Activated CD8-positive, alpha-beta memory T cell treated with anti-CD3 and anti-CD28 coated beads, Interleukin-2, amount 50 U/mL, for 1 hour (primary cell): ENCODE measurements around the gene INPP4A.

ENCODE experiments used
- DNase-seq: peaks from one replicate; pipeline ENCODE4 v3.0.0-alpha.2; 2020; ENCODE audit errors: extremely low read depth

Gene INPP4A

GRCh38 chr2:98564541-98565132 lies 120.0 kb downstream of the INPP4A start:
- DNase-seq, result no peak

- DNase-seq, result no peak
These were observed 120.7 kb downstream of the INPP4A start for GRCh38 chr2:98565286-98565860.

DNA sequence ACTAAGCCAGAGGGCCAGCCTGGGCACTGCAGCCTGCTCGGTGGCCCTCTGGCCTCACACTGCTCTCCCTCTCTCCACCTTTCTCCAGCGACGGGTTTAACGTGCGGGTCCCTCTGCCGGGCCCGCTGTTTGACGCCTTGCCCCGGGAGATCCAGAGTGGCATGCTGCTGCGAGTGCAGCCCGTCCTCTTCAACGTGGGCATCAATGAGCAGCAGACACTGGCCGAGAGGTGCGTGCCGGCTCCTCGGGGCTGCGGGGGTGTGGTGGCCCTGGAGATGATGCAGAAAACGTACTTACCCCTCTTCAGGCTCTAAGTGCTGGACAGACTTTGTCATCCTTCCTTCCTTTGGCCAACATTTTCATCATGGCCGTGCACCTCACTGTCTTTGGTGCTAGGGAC lies 121.3 kb downstream of the INPP4A start:
- DNase-seq, result no peak

DNA sequence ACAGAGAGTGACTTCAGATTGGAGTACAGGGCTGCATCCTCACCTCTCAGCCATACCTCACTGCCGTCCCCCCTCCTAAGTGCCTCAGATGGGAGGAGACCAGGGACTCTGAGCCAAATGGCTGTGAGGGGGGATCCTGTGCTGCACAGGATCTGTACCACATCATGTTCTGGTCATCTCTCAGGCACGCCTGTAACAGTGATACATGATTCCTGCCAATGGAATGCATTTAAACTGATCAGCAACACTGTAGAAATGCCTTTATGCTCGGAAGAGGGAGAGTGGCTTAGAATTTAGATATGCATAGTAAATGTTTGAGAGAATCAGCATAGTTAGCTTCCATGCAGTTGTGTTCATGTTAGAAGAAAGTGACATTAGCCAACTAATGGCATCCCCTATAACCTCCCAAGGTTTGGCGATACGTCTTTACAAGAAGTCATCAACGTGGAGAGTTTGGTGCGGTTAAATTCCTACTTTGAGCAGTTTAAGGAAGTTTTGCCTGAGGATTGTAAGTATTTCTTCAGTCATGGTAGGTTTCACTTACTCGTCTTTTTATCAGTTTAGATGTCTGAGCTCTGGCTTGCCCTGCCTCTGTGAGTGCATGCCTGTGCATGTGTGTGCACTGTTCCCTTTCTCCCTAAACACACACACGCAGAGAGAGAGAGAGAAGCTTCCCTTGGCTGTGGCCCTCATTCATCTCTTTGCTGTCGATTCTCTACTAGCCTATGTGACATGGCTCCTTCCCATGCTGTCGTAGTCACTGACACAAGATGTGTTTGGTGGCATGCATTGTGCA lies 123.7 kb downstream of the INPP4A start:
- DNase-seq, result no peak

GRCh38 chr2:98569197-98569793 lies 124.6 kb downstream of the INPP4A start:
- DNase-seq, result peak; percentile 36

GRCh38 chr2:98569915-98570314 lies 125.3 kb downstream of the INPP4A start:
- no peak for DNase-seq

DNA sequence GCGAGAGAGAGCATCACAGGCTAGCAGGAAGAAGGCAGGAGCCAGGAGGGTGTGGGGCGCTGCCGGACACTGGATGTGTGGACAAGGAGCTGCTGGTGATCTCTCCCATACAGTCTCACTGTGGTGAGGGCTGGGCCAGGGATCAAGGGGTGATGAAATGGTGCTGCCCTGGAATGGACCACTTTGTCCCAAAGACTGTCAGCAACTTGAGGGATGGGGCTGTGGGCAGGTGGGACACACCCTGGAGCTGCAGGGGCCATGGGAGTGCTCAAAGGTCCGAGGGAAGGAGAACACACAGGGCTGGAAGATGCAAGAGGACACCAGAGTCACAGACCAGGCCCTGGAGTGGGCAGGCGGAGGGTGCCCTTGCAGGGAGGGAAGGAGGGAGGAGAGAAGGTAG lies 125.7 kb downstream of the INPP4A start:
- DNase-seq, result no peak

DNA sequence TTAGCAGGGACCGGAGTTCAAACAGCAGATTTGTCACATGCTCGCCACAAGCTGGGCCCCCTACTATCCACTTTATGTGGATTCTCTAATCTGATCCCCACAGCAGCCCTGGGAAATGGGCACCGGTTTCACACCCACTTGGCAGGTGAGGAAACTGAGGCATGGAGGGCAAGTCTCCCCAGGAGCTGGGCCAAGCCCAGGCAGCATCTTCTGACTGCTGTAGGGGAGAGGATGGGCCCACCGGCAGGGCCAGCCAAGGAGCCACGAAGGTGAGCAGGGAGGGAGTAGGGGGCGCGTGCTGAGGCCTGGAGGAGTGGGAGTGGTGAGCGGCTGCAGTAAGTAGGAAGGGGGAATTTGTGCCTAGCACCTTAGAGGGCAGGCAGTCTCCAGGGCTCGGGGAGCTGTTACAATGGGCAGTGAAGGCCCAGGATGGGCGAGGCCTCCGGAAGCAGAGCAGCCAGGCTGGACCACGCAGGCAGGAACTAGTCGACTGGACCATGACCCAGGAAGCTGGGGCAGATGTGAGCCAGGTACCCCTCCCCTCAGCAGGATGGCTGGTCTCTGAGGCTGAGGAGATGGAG lies 126.6 kb downstream of the INPP4A start:
- no peak for DNase-seq

DNA sequence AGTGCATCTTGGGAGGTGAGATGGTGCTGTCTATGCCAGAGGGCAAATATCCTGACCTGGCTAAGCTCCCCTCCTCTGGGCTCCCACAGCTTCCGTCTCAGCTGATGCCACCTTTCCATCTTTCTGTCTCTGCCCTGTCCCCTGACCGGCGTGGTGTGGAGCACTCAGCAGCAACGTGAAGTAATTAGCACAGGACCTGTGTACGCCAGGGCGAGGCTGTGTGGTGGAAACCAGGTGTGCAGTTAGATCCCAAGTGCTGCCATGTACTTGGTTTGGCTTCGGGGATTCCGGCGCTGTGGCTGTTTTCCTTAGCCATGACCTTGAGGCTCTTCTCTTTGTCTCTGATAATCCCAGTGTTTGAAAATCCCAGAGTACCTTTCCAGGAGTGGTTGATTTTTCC lies 127.1 kb downstream of the INPP4A start:
- no peak for DNase-seq

- no peak for DNase-seq
These were observed 127.6 kb downstream of the INPP4A start for GRCh38 chr2:98572211-98572610.

DNA sequence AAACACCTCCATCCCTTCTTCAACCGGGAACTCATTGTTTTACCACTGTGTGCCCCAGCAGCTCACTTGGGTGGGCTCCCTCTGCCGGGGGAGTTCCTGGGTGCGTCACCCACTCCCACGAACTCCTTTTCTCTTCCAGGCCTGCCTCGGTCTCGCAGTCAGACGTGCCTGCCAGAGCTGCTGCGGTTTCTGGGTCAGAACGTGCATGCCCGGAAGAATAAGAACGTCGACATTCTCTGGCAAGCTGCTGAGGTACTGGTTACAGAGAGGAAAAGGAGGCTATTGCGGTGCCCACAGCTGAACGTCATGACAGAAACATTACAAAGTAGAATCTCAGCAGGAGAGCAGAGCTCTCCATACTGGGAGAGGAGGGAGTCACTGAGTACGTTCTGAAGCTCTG lies 128.0 kb downstream of the INPP4A start:
- no peak for DNase-seq

GRCh38 chr2:98573426-98573825 lies 128.8 kb downstream of the INPP4A start:
- no peak for DNase-seq

GRCh38 chr2:98576666-98577312 lies 132.1 kb downstream of the INPP4A start:
- DNase-seq, result no peak

- DNase-seq, result no peak
These were observed 132.7 kb downstream of the INPP4A start for GRCh38 chr2:98577313-98577712.

DNA sequence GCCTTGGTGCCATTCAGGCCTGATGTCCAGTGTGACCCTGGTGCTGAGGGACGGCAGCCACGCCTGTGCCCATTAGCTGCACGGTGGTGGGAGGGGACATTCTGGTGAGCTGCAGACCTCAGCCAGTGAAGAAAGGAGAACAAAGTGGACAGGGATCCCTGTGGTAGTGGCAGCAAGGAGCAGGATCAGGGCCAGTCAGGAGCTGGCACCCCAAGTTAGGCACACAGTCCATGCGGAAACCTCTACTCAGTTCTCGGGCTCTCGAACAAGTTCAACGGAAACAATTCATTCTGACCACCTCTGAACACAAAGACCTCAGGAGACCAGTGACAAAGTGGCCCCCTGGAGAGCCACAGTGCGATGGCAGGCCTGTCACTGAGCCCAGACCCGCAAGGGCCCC lies 133.6 kb downstream of the INPP4A start:
- DNase-seq, result no peak

GRCh38 chr2:98579926-98580325 lies 135.3 kb downstream of the INPP4A start:
- no peak for DNase-seq

DNA sequence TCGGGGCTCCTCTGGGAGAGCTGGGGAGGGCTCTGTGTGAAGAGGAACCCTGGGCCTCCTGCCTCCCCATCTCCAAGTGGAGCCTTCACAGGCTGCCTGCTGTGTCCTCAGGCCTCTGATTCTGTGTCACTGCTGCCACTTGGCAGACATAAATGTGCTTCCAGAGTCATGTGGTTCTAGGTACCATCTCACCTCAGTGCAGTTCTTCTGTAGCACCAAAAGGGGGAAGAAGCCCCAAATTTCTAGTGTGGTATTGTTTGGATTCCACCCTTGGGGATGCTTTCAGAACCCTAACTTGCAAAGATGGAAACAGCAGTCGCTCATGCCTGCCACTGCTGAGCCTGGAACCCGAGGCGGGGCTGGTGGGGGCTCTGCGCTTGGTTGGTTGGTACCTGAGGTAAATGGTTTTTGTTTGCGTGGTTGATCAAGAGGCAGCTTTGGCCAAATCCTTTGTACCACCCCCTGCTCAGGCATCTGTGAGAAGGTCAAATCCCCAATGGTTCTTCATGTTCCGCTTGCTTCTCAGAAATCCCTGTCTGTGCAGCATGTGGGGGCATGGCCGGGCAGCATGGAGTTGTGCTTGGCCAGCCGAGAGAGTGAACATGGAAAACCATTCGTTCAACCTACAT lies 136.1 kb downstream of the INPP4A start:
- DNase-seq, result no peak

DNA sequence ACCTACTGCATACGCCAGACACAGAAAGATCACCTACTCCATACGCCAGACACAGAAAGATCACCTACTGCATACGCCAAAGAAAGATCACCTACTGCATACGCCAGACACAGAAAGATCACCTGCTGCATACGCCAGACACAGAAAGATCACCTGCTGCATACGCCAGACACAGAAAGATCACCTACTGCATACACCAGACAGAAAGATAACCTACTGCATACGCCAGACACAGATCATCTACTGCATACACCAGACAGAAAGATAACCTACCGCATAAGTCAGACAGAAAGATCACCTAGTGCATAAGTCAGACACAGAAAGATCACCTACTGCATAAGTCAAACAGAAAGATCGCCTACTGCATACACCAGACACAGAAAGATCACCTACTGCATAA lies 137.9 kb downstream of the INPP4A start:
- DNase-seq, result no peak

DNA sequence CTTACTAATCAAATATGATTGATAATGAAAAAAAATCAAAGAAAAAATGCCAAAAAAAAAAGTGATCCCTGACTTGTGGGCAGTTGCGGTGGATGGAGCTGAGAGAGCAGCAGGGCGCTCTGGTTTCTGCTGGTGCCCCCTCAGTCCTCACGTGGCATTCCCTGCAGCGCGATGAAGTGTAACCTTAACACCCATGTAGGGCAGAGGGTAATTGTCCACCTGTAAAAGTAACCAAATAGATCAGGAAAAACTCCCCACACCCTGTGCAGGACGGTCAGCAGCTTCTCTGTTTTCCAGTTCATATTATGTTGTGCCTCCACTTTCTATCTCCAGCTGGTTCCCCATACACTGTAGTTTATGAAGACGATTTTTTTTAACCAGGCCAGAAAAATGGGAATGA lies 138.6 kb downstream of the INPP4A start:
- no peak for DNase-seq

GRCh38 chr2:98583816-98584618 lies 139.4 kb downstream of the INPP4A start:
- no peak for DNase-seq

DNA sequence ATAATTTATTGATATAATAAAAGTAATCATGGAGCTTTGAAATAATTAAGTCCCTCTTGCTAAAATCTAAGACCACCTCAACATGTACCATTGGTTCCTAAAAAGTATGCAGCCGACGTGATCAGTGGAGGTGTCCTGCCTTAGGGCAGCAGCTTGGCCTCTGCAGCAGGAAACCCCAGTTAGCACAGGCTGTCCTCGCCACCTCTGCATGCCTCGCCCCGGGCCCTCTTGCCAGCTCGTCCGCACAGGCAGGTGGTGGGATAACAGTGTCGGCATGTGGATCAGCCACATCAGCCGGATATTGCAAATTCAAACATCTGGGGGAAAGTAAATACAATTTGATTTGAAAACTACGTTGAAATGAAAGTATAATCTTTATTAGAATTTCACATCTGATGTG lies 140.7 kb downstream of the INPP4A start:
- no peak for DNase-seq
